HUES6 (cell line): ENCODE measurements around the gene LDHB.
A peak's percentile ranks its signal among the peaks of the same experiment; 100 is the strongest.

ENCODE experiments used
- H3K27ac ChIP-seq: 2 replicates; pipeline ENCODE4 v1.7.0; 2013; ENCODE audit warnings: low read depth, mild to moderate bottlenecking, low read length, inconsistent platforms
- H3K27me3 ChIP-seq: 2 replicates; pipeline ENCODE4 v1.6.1; 2013; ENCODE audit warnings: low read length; ENCODE audit not compliant: control insufficient read depth, insufficient read depth
- H3K36me3 ChIP-seq: 2 replicates; pipeline ENCODE4 v1.6.1; 2013; ENCODE audit warnings: low read length; ENCODE audit not compliant: control insufficient read depth, insufficient read depth
- H3K4me1 ChIP-seq: 2 replicates; pipeline ENCODE4 v1.6.1; 2013; ENCODE audit warnings: low read length; ENCODE audit not compliant: control insufficient read depth, insufficient read depth
- H3K4me3 ChIP-seq: 2 replicates; pipeline ENCODE4 v1.5.1; 2013; ENCODE audit warnings: low read depth, low read length
- H3K9ac ChIP-seq: one replicate; pipeline ENCODE4 v1.6.1; 2013; ENCODE audit warnings: mild to moderate bottlenecking, low read length
- H3K9me3 ChIP-seq: 2 replicates; pipeline ENCODE4 v1.6.1; 2013; ENCODE audit warnings: low read depth, low read length; ENCODE audit not compliant: control insufficient read depth, insufficient read depth

Gene LDHB

DNA sequence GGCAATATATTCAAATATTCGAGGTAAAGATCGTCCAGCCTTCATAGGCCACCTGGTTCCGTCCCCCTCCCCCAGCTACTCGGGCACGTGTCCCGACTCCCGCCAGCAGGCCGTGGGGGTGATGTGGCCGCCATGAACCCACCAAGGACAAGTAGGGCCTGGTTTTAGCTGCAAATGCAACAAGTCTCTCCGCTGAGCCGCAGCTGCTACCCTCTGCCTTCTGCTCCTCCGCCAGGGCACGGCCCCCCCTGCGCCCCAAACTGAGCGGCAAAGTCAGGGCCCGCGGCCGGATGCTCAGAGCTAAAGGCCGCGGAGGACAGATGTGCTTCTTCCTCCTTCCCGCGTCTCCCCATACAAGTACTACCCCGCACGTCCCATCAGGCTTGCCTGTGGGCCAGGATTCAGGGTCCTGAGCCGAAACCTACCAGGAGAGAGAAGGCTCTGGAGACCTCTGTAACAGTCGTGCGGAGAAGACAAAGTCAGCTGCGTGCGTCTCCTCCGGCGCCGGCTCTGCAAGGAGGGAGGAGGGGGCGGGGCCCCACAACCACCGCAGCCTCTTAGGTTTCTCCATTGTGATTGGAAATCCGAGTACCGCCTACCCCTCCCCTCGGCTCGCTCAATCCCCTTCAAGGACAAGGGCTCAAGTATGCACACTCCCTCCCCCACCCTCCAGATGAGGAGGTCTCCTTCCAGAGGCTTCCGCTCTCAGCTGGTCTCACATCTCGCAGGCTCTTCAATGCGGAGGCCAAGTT, at the start of gene LDHB:
LDHB (minus strand) TSS at position 517 of the 752 bp plus-strand sequence. CDS start 3,171 bp downstream, outside the sequence.
- Histone ChIP-seq H3K27me3 (no peaks in the 10 kb centered on the region), H3K9ac (peak within 1 kb of the TSS; percentile 99), H3K36me3 (peaks cover 34% of the 10 kb centered on the region), H3K4me3 (peak within 1 kb of the TSS; percentile 93), H3K4me1 (peaks cover 19% of the 10 kb centered on the region), H3K27ac (peak within 1 kb of the TSS; percentile 97), H3K9me3 (no peaks in the 10 kb centered on the region)

DNA sequence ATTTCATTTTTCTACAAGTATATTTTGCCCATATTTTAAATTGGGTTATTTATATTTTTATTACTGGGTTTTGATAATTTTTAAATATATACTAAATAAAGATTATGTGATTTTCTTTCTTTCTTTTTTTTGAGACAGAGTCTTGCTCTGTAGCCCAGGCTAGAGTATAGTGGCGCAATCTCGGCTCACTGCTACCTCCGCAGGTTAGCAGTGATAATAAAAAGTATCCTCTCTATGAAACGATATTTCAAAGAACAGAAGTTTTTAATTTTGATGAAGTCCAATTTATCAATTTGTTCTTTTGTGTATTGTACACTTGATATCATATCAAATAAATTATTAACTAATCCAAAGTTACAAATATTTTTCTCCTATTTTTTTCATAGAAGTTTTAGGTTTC, 47.2 kb upstream of the LDHB start:
- Histone ChIP-seq H3K4me1 (no peaks in the 10 kb centered on the region), H3K9me3 (no peaks in the 10 kb centered on the region), H3K27ac (no peak overlapping the region), H3K9ac (no peak overlapping the region), H3K27me3 (no peaks in the 10 kb centered on the region), H3K36me3 (no peaks in the 10 kb centered on the region), H3K4me3 (no peak overlapping the region)

DNA sequence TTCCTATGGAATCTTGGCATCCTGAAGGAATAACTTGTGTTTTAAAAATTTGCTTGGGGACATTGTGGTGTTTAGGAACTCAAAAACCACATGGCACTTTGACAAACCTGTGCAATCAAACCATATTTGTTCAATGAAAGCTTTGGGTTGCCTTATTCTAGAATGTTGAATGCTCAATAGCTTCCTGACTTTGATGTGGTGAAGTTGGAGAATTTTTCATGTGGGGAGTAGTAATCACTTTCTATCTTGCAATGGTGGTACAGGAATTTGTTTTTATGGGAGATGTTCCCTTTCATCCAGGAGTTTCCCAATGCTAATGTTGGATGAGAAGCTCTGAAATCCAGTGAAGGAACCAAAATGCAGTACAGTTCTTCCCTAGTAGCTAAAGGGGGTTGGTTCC, 42.2 kb upstream of the LDHB start:
- Histone ChIP-seq H3K27ac (no peak overlapping the region), H3K36me3 (no peaks in the 10 kb centered on the region), H3K4me1 (no peaks in the 10 kb centered on the region; the same call in 1 of the 2 replicates), H3K9ac (no peak overlapping the region), H3K27me3 (no peaks in the 10 kb centered on the region), H3K4me3 (no peak overlapping the region), H3K9me3 (no peaks in the 10 kb centered on the region)

DNA sequence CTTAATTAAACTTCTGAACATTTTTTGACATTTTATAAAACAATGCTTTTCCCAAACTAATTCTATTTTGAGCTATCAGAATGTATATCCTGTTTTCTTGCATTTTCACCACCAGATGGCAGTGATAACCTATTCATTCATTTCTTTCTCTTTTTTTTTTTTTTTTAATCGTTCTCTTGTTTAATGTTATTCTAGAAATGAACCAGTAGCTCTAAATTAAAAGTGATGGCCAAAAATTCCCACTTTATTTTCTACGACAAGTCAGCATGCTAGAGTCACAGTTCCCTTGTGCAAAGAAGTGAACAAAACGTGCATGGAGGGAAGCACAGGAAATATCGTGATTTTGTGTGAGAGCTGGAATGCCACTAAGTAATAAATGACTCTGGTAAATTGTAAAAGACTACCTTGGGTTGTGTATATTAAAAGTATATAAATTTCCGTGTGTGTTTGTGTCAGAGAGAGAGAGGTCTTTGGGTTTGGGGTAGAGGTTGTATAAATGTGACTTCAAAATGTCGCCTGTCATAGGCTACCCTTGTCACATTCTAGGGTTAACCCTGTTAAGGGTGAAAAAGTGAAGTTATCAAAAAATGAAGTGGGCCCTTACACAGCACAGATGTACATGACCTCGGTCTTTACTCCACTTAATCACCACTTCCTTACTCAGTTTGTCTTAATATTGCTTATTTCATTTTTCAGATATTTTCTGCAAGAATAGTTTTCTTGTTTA, 40.4 kb upstream of the LDHB start:
- Histone ChIP-seq H3K36me3 (no peaks in the 10 kb centered on the region), H3K4me1 (no peaks in the 10 kb centered on the region; the same call in 1 of the 2 replicates), H3K4me3 (no peak overlapping the region), H3K27me3 (no peaks in the 10 kb centered on the region), H3K9ac (no peak overlapping the region), H3K27ac (no peak overlapping the region), H3K9me3 (no peaks in the 10 kb centered on the region)

DNA sequence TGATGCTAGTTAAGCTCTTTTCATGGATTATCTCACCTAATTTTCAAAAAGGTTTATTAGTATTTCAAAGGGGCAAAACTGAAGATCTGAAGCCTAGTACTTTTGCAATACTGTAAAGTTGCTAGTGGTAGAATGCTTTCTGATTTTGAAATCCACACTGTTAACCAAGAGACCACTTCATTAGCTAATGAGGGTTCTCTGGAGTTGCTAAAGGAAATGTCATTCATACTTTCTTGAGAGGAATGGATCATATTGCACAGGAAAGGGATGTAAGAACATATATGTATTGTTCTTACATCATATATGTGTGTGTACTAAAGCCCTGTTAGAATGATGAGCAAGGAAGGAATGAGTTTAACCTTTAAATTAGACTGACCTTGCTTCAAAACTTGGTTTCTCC, 39.0 kb upstream of the LDHB start:
- H3K27ac ChIP-seq = no peak overlapping the region
- H3K4me3 ChIP-seq = no peak overlapping the region
- H3K9ac ChIP-seq = no peak overlapping the region

DNA sequence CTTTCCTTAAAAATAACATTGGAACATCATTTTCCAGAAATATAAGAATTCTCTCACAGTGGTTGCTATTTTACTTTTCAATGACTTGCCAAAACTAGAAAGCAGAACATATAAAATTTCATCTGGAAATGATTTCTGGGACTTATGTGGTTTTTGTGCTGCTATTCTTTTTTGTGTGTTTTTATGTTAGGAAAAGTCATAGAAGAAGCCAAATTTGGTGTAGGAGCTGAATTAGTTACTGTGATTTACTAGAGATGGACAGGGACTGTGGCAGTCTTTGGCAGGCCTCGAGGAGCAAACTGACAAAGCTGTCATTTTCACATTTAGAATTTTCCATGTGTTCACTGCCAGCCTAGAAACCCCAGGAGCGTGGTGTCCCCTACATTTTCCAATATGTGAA, 38.3 kb upstream of the LDHB start:
- no peaks in the 10 kb centered on the region for H3K36me3 ChIP-seq
- H3K27ac ChIP-seq = no peak overlapping the region
- no peaks in the 10 kb centered on the region; the same call in 1 of the 2 replicates for H3K4me1 ChIP-seq
- H3K9me3 ChIP-seq = no peaks in the 10 kb centered on the region
- no peak overlapping the region for H3K4me3 ChIP-seq
- no peak overlapping the region for H3K9ac ChIP-seq
- H3K27me3 ChIP-seq = no peaks in the 10 kb centered on the region

More for the DNA sequence above, 39.0 kb upstream of the LDHB start:
- no peaks in the 10 kb centered on the region for H3K36me3 ChIP-seq
- no peaks in the 10 kb centered on the region for H3K9me3 ChIP-seq
- no peaks in the 10 kb centered on the region for H3K27me3 ChIP-seq
- no peaks in the 10 kb centered on the region; the same call in 1 of the 2 replicates for H3K4me1 ChIP-seq

DNA sequence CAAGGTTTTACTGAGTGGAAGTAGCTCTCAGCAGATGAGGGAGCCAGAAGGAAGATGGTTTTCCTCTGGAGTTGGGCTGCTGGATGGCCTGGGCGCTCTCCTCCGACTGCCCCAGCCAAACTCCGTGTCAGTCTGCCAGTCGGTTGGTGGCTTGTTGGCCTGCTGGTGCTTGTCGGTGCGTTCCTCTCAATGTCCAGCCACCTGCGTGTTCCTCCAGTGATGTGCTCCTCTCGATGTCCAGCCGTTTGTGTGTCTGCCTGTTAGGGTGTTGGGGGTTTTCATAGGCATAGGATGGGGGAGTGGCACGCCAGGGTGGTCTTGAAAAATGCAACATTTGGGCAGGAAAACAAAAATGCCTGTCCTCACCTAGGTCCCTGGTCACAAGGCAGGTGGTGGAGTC, 37.0 kb upstream of the LDHB start:
- Histone ChIP-seq H3K4me1 (no peaks in the 10 kb centered on the region; the same call in 1 of the 2 replicates), H3K4me3 (no peak overlapping the region), H3K27ac (no peak overlapping the region), H3K9me3 (no peaks in the 10 kb centered on the region), H3K9ac (no peak overlapping the region), H3K27me3 (no peaks in the 10 kb centered on the region), H3K36me3 (no peaks in the 10 kb centered on the region)

DNA sequence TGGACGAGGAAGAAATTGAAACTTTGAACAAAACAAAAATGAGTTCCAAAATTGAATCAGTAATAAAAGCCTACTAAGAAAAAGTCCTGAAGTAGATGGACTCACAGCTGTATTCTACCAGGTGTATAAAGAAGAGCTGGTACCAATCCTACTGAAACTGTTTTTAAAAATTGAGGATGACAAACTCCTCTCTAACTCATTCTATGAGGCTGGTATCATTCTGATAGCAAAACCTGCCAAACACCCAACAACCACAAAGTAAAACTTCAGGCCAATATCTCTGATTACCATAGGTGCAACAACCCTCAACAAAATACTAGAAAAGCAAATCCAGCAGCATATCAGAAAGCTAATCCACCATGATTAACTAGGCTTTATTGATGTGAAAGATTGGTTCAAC, 33.9 kb upstream of the LDHB start:
- Histone ChIP-seq H3K9me3 (peaks cover 4% of the 10 kb centered on the region; the same call in 1 of the 2 replicates), H3K27me3 (no peaks in the 10 kb centered on the region), H3K27ac (no peak overlapping the region), H3K4me3 (no peak overlapping the region), H3K9ac (no peak overlapping the region), H3K4me1 (no peaks in the 10 kb centered on the region; the same call in 1 of the 2 replicates), H3K36me3 (no peaks in the 10 kb centered on the region)

DNA sequence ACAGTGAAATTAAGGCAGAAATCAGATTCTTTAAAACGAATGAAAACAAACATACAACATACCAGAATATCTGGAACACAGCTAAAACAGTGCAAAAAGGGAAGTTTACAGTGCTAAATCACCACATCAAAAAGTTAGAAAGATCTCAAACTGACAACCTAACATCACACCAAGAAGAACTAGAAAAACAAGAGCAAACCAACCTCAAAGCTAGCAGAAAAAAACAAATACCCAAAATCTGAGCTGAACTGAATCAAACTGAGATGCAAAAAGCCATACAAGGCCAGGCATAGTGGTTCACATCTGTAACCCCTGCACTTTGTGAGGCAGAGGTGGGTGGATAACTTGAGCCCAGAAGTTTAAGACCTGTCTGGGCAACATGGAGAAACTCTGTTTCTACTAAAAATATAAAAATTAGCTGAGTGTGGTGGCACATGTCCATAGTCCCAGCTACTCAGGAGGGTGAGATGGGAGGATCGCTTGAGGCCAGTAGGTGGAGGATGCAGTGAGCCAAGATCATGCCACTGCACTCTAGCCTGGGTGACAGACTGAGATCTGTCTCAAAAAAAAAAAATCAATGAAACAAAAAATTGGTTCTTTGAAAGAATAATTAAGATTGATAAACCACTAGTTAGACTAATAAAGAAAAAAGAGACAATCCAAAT, 33.2 kb upstream of the LDHB start:
- Histone ChIP-seq H3K4me3 (no peak overlapping the region), H3K36me3 (no peaks in the 10 kb centered on the region), H3K9me3 (peaks cover 4% of the 10 kb centered on the region; the same call in 1 of the 2 replicates), H3K27ac (no peak overlapping the region), H3K9ac (no peak overlapping the region), H3K27me3 (no peaks in the 10 kb centered on the region), H3K4me1 (no peaks in the 10 kb centered on the region; the same call in 1 of the 2 replicates)

DNA sequence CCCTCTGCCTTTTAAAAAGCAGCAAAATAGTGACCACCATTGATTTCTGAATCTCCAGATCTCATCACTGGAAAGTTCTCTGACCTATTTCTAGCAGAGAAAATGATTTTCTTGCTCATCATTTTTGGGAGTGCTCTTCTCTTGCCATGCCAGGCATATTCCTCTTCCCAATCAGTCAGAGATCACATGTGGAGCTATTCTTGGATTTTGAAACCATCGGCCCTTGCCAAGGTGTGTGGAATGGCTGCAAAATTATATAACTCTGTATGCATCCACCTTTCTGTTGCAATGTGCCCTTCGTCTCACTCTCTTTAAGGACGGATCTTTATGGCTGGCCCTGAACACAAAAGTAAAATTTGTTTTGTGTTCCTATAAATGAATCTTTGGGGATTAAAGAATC, 25.5 kb upstream of the LDHB start:
- H3K36me3 ChIP-seq = no peaks in the 10 kb centered on the region
- peaks cover 4% of the 10 kb centered on the region; the same call in 1 of the 2 replicates for H3K9me3 ChIP-seq
- H3K9ac ChIP-seq = no peak overlapping the region
- H3K27ac ChIP-seq = no peak overlapping the region
- no peak overlapping the region for H3K4me3 ChIP-seq
- H3K27me3 ChIP-seq = no peaks in the 10 kb centered on the region
- H3K4me1 ChIP-seq = no peaks in the 10 kb centered on the region

DNA sequence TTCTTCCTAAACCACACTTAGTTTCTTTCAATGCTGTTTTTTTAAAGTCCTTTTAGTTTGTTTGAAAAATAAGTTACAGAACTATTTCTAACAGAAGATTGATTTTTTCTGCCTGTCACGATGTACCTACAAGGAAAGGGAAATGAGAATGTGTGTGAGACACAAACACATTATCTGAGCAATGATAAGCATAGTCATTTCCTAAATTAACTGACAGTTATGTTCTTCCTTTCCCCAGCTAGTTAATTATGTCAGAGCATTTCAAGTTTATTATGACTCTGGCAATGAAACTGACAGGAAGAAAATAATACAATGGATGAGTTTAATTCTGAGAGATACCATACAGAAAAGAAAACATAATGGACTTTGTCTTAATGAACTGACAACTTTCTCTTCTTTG, 21.3 kb upstream of the LDHB start:
- no peaks in the 10 kb centered on the region for H3K27me3 ChIP-seq
- no peaks in the 10 kb centered on the region for H3K9me3 ChIP-seq
- H3K36me3 ChIP-seq = no peaks in the 10 kb centered on the region
- no peak overlapping the region for H3K27ac ChIP-seq
- H3K4me1 ChIP-seq = no peaks in the 10 kb centered on the region
- H3K4me3 ChIP-seq = no peak overlapping the region
- no peak overlapping the region for H3K9ac ChIP-seq
